D721Med (cell line): Measurements from ENCODE around the gene PDPK1.

Experiments
- DNase-seq: peaks from one replicate; pipeline ENCODE4 v3.0.0; 2011; ENCODE audit warnings: low spot score; ENCODE audit not compliant: insufficient read length
- FAIRE-seq: peaks from 2 replicates; lab custom pipeline; 2011; peaks lifted over from hg19 to GRCh38; lab: Jason Lieb, UNC
- CTCF ChIP-seq: IDR thresholded peaks from 2 replicates; pipeline ENCODE4 v1.5.1; 2012; ENCODE audit warnings: mild to moderate bottlenecking, control low read depth; ENCODE audit not compliant: insufficient read depth; ENCODE audit errors: missing control alignments

The PDPK1 gene

DNA sequence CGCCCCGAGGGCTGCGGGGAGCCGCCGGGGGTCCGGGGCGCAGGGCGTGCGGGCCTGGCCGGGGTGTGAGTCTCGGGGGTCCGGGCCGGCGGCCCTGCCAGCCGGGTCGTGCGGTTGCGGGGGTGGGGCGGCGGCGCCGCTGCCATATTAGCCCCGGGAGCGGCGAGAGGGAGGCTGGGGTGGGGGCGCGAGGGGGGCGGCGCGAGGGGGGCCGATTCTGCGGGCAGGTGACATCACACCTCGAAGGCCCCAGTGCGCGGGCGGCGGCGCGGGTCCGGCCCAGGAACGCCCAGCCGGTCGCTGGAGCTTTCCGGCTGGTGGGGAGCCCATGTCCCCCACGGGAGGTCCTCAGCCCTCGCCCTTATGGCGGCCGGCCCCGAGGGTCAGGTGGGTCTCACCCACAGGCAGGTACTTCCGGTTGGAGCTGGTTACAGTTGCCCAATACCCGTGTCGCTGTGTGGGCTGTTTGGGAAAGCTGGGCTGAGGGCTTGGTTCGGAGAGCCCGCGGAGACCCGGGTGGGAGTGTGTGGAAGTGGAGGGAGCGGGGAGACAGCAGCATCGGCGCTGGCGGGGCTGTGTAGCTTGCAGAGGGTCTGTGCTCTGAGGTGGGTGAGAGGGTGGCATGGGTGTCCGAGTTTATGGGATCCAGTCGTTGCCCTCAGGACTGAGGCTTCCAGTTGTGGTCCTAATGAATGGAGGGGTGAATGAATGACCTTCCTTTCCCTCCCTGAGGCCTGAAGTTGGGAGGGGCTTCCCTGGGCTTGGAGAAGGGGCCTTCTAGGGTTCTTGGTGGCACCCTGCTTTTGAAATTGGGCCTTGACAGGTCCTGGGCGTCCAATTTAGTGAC, 23.3 kb upstream of the PDPK1 start:
- DNase-seq, result no peak

GRCh38 chr16:2515180-2515851, 22.5 kb upstream of the PDPK1 start:
- no peak for DNase-seq
- TF ChIP-seq CTCF, result no peak
- FAIRE-seq, result no peak

More for the DNA sequence above, 23.3 kb upstream of the PDPK1 start:
- TF ChIP-seq CTCF, result no peak
- no peak for FAIRE-seq

GRCh38 chr16:2516391-2517240, 21.2 kb upstream of the PDPK1 start:
- no peak for FAIRE-seq
- no peak for DNase-seq

GRCh38 chr16:2517954-2518605, 19.7 kb upstream of the PDPK1 start:
- no peak for DNase-seq
- no peak for TF ChIP-seq CTCF
- no peak for FAIRE-seq

More at GRCh38 chr16:2516391-2517240, 21.2 kb upstream of the PDPK1 start:
- no peak for TF ChIP-seq CTCF

GRCh38 chr16:2518823-2519710, 18.8 kb upstream of the PDPK1 start:
- no peak for DNase-seq
- TF ChIP-seq CTCF, result no peak
- FAIRE-seq, result no peak

GRCh38 chr16:2519711-2520080, 18.1 kb upstream of the PDPK1 start:
- no peak for TF ChIP-seq CTCF
- DNase-seq (no peak), FAIRE-seq (no peak)
